KBM-7 (cell line): Measurements from ENCODE around the gene IRX4.
"Not testable (repeated sequence)": the region's sequence is repeated elsewhere in the genome, so short reads cannot be mapped to it uniquely, and the experiment has no call there.

Experiments
- DNase-seq: peaks from one replicate; pipeline ENCODE4 v3.0.0-alpha.2; 2015
- in situ Hi-C: fragments of 300-500 bp; cut with MboI; formaldehyde crosslinking; loops from 2 replicates; pipeline ENCODE4 v1.14.3; 2020; ENCODE audit warnings: low sequenced_read_pairs, low pct_unique_long_range_greater_than_20kb, mixed read lengths

IRX4 gene

DNA sequence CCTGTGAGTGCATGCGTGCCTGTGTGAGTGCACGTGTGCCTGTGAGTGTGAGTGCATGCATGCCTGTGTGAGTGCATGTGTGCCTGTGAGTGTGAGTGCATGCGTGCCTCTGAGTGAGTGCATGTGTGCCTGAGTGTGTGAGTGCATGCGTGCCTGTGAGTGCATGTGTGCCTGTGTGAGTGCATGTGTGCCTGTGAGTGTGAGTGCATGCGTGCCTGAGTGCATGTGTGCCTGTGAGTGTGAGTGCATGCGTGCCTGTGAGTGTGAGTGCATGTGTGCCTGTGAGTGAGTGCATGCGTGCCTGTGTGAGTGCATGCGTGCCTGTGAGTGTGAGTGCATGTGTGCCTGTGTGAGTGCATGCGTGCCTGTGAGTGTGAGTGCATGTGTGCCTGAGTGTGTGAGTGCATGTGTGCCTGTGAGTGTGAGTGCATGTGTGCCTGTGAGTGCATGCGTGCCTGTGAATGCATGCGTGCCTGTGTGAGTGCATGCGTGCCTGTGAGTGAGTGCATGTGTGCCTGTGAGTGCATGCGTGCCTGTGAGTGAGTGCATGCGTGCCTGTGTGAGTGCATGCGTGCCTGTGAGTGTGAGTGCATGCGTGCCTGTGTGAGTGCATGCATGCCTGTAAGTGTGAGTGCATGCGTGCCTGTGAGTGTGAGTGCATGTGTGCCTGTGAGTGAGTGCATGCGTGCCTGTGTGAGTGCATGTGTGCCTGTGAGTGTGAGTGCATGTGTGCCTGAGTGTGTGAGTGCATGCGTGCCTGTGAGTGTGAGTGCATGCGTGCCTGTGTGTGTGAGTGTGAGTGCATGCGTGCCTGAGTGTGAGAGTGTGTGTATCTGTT lies 12.1 kb downstream of the IRX4 start:
- DNase-seq, in situ Hi-C loops: not testable (repeated sequence)

- in situ Hi-C loops = no loop called here
- no peak for DNase-seq
These were observed 13.7 kb downstream of the IRX4 start for GRCh38 chr5:1868886-1869475.

DNA sequence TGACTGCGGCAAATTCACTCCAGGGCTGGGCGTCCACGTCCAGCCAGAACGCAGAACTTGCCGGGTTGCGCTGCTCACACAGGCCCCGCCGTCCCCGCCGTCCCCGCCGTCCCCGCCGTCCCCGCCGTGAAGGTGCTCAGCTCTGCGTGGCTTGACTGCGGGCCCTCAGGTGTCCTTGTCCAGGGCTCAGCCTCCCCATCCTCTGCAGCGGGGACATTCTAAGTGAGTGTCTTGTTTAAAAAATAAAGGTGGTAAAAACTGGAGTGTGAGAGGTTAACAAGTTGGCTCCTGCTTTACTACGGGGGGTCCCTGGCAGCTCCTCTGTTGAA lies 14.9 kb downstream of the IRX4 start:
- in situ Hi-C loops = no loop called here
- no peak for DNase-seq

- in situ Hi-C loops = no loop called here
- no peak for DNase-seq
These were observed 15.5 kb downstream of the IRX4 start for GRCh38 chr5:1867114-1867814.

GRCh38 chr5:1865948-1866347 lies 16.8 kb downstream of the IRX4 start:
- no peak for DNase-seq
- in situ Hi-C loops = no loop called here

- in situ Hi-C loops = no loop called here
- DNase-seq = no peak
These were observed 17.2 kb downstream of the IRX4 start for GRCh38 chr5:1865486-1865885.

- in situ Hi-C loops = no loop called here
- no peak for DNase-seq
These were observed 17.8 kb downstream of the IRX4 start for GRCh38 chr5:1864896-1865440.

DNA sequence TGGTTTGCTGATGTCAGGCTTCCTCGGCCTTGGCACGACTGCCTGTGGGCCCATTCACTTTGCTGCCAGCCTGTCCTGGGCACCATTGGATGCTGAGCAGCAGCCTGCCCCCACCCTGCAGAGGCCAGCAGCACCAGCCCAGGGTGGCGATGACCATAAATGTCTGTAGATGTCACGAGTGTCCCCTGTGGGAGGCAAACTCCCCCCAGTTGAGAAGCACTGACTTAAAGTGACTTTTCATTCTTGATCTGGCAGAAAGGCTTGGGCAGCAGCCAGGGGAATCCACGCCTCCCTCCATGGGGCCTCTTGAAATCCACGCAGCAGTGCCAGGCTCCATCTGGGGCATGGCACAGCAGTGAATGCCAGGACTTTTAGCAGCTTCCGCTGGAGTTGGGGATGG lies 21.8 kb downstream of the IRX4 start:
- in situ Hi-C loops = no loop called here
- no peak for DNase-seq

GRCh38 chr5:1860021-1860610 lies 22.6 kb downstream of the IRX4 start:
- DNase-seq = no peak
- in situ Hi-C loops = no loop called here

- DNase-seq = no peak
- in situ Hi-C loops = no loop called here
These were observed 23.6 kb downstream of the IRX4 start for GRCh38 chr5:1859099-1859498.

DNA sequence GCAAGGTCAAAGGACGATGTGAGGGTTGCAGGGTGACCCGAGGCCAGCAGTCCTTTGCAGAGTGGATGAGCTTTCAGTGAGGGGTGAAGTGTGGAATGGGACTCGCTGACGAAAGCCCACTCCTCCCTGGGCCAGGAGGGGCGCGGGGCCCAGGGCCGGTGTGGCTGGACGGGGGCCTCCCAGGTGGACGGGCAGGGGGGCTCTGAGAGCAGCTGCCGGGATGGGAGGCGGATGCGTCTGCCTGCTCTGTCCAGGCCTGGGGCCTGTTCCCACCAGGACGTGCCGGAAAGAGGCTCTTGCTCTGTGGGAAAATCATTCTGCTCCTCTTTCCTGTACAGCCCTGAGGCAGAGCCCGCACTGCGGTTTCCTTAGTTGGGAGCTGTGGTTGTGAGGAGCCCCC lies 24.3 kb downstream of the IRX4 start:
- in situ Hi-C loops = no loop called here
- no peak for DNase-seq

- in situ Hi-C loops = no loop called here
These were observed 25.5 kb downstream of the IRX4 start for GRCh38 chr5:1857256-1857600.

DNA sequence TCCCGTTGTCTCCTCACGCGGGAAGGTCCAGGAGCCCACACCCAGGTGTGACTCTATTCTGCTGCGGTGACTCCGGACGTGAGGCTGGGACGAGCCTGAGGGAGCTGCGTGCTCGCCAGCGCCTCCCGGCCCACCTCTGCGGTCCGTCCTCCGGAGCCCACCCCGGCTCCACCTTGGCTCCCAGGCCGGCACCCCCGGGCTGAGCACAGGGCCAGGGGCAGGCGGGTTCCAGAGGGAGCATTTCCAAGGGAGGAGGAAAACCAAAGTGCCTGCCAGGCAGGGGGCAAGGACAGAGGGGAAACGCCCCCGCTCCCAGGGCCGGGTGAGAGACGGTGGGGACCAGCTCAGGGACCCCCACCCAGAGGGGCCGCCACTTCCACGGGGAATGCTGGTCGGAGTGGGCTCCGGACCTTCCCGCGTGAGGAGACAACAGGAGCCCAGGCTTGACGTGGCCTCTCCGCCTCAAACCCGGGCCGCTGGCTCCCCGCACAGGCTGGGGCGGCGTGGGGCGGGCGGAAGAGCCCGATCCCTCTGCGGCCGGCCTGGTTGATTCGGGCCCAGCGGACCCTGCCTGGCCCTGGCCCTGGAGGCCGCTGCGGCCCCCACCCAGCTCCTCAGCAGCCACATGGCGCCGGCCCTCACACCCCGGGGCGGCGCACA lies 26.0 kb downstream of the IRX4 start:
- in situ Hi-C loops = no loop called here
- no peak for DNase-seq

More at GRCh38 chr5:1857256-1857600, 25.5 kb downstream of the IRX4 start:
- DNase-seq = no peak

- no peak for DNase-seq
- in situ Hi-C loops = no loop called here
These were observed 27.1 kb downstream of the IRX4 start for GRCh38 chr5:1855596-1855995.

DNA sequence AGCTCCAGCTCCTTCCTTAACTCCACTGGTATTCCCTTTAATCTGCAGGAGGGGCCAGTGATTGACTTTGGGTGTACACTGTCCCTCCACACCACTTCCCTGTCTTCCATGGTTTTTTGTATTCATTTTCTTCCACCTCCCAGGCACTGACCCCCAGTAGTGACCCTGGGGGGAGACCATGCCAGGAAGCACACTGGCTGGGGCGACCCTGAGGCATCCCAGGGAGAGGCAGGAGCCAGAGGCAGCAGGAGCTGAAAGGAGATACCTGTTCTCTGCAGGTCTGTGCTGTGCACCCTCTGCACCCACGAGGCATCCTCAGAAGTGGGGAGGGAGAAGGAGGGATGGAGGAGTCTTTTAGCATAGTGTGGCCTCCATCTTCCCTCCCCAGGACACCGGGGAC lies 27.6 kb downstream of the IRX4 start:
- DNase-seq = no peak
- in situ Hi-C loops = no loop called here

- in situ Hi-C loops = no loop called here
These were observed 29.2 kb downstream of the IRX4 start for GRCh38 chr5:1853531-1853930.

GRCh38 chr5:1852324-1852947 lies 30.3 kb downstream of the IRX4 start:
- in situ Hi-C loops = no loop called here
- DNase-seq = no peak

More at GRCh38 chr5:1853531-1853930, 29.2 kb downstream of the IRX4 start:
- DNase-seq = no peak

DNA sequence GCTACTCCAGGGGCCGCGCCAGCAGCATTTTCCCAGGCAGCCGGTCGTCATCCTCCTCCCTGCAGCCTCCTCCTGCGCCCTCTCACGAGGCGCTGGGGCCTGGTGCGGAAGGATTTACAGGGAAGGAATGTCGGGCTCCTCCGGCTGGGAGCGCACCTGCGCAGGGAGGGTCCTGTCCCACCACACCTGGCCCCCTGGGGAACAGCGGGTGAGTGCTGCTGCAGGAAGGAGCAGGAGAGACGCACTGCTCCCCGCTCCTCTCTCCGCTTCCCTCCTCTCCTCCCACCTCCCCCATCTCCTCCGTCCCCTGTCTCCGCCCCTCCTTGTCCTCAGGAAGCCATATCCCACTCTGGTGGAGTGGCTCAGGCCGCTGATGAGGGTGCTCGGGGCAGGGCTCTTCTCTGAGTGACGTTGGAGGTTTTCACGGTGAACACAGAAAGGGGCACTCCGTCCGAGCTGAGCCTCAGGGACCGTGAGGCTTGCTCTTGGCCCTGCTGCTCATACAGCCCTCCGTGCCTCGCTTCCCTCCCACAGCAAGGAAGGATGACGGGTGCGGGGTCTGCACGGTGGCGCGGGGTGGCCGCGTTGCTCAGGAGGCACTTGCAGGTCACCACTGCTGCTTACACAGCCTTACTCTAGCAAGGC lies 31.3 kb downstream of the IRX4 start:
- in situ Hi-C loops = no loop called here
- no peak for DNase-seq
